WTC11 (cell line): ENCODE measurements around the gene RPL35. TPM values are rescaled to one million over a fixed set of nuclear protein-coding genes. Genes with fewer than 3 reads are reported as not detected.

Source experiments
- ATAC-seq: fragments of 200-7000 bp; cut with Tn5 transposase; 2 replicates; pipeline ENCODE4 v1.10.0; 2021; ENCODE audit warnings: mild to moderate bottlenecking, moderate library complexity
- CTCF ChIA-PET: fragments of 300-600 bp; sonication (Branson Sonifier 250); formaldehyde crosslinking; loops from one replicate; lab custom pipeline; 2021; ENCODE audit warnings: antibody characterized with exemption; lab: Charles Lee
- POLR2A ChIA-PET: fragments of 350-600 bp; sonication (Branson Sonifier 250); formaldehyde crosslinking; loops from one replicate; lab custom pipeline; 2021; ENCODE audit warnings: antibody characterized with exemption; lab: Charles Lee
- DNase-seq: peaks from one replicate; pipeline ENCODE4 v3.0.0; 2021; ENCODE audit warnings: low spot score
- H3K27ac Mint-ChIP-seq: 2 replicates; pipeline ENCODE4 v1.8.0; 2021; ENCODE audit warnings: mixed read lengths
- H3K27me3 Mint-ChIP-seq: 2 replicates; pipeline ENCODE4 v1.8.0; 2021; ENCODE audit warnings: low read depth, mild to moderate bottlenecking, moderate library complexity, mixed read lengths
- H3K36me3 Mint-ChIP-seq: 2 replicates; pipeline ENCODE4 v1.8.0; 2021; ENCODE audit warnings: mixed read lengths
- H3K4me1 Mint-ChIP-seq: 2 replicates; pipeline ENCODE4 v1.8.0; 2022; ENCODE audit warnings: mixed read lengths
- H3K4me3 Mint-ChIP-seq: 2 replicates; pipeline ENCODE4 v1.8.0; 2021; ENCODE audit warnings: mild to moderate bottlenecking, moderate library complexity, mixed read lengths
- H3K9me3 Mint-ChIP-seq: 2 replicates; pipeline ENCODE4 v1.8.0; 2021; ENCODE audit warnings: mixed read lengths
- CBFB ChIP-seq: sonication (generic); formaldehyde crosslinking; IDR thresholded peaks from 2 replicates; pipeline ENCODE4 v1.8.1; 2022; ENCODE audit warnings: mild to moderate bottlenecking, low read depth, missing genetic modification reagents
- FOXJ3 ChIP-seq: sonication (generic); formaldehyde crosslinking; IDR thresholded peaks from 2 replicates; pipeline ENCODE4 v1.9.0; 2021; ENCODE audit warnings: missing genetic modification reagents, mild to moderate bottlenecking, borderline replicate concordance
- FOXK1 ChIP-seq: sonication (generic); formaldehyde crosslinking; IDR thresholded peaks from 2 replicates; pipeline ENCODE4 v1.8.0; 2022; ENCODE audit warnings: mild to moderate bottlenecking, moderate library complexity, missing genetic modification reagents
- FOXP1 ChIP-seq: sonication (generic); formaldehyde crosslinking; IDR thresholded peaks from 2 replicates; pipeline ENCODE4 v1.8.0; 2022; ENCODE audit warnings: missing genetic modification reagents, mild to moderate bottlenecking, moderate library complexity, borderline replicate concordance
- GABPB1 ChIP-seq: sonication (generic); formaldehyde crosslinking; IDR thresholded peaks from 2 replicates; pipeline ENCODE4 v1.8.1; 2023; ENCODE audit warnings: mild to moderate bottlenecking, missing genetic modification reagents
- GTF2I ChIP-seq: fragments of 250-450 bp; sonication (Bioruptor Pico); conservative IDR thresholded peaks from 2 replicates; pipeline ENCODE4 v1.4.0; 2021; ENCODE audit warnings: mild to moderate bottlenecking
- JUN ChIP-seq: sonication (generic); formaldehyde crosslinking; IDR thresholded peaks from 2 replicates; pipeline ENCODE4 v1.8.0; 2023; ENCODE audit warnings: mild to moderate bottlenecking, missing genetic modification reagents
- MYBL2 ChIP-seq: sonication (generic); formaldehyde crosslinking; IDR thresholded peaks from 2 replicates; pipeline ENCODE4 v1.8.1; 2023; ENCODE audit warnings: mild to moderate bottlenecking, moderate library complexity, missing genetic modification reagents
- NFATC4 ChIP-seq: fragments of 250-450 bp; sonication (Bioruptor Pico); IDR thresholded peaks from 2 replicates; pipeline ENCODE4 v1.9.0; 2021; ENCODE audit warnings: mild to moderate bottlenecking
- NR1H2 ChIP-seq: sonication (generic); formaldehyde crosslinking; IDR thresholded peaks from 2 replicates; pipeline ENCODE4 v1.9.0; 2021; ENCODE audit warnings: mild to moderate bottlenecking, moderate library complexity, missing genetic modification reagents
- OVOL2 ChIP-seq: fragments of 250-450 bp; sonication (Bioruptor Pico); IDR thresholded peaks from 2 replicates; pipeline ENCODE4 v1.9.0; 2021; ENCODE audit warnings: mild to moderate bottlenecking, borderline replicate concordance
- RORB ChIP-seq: fragments of 250-450 bp; sonication (Bioruptor Pico); IDR thresholded peaks from 2 replicates; pipeline ENCODE4 v1.9.0; 2021; ENCODE audit warnings: mild to moderate bottlenecking
- SOX15 ChIP-seq: fragments of 250-450 bp; sonication (Bioruptor Pico); IDR thresholded peaks from 2 replicates; pipeline ENCODE4 v1.9.0; 2021; ENCODE audit warnings: mild to moderate bottlenecking
- SP1 ChIP-seq: sonication (generic); formaldehyde crosslinking; conservative IDR thresholded peaks from 2 replicates; pipeline ENCODE4 v1.8.1; 2022; ENCODE audit warnings: missing genetic modification reagents
- TCF7 ChIP-seq: sonication (generic); formaldehyde crosslinking; IDR thresholded peaks from 2 replicates; pipeline ENCODE4 v1.8.0; 2022; ENCODE audit warnings: mild to moderate bottlenecking, low read depth, missing genetic modification reagents, moderate library complexity
- ZNF232 ChIP-seq: sonication (generic); formaldehyde crosslinking; IDR thresholded peaks from 2 replicates; pipeline ENCODE4 v1.8.0; 2022; ENCODE audit warnings: mild to moderate bottlenecking, missing genetic modification reagents
- ZNF317 ChIP-seq: sonication (generic); formaldehyde crosslinking; IDR thresholded peaks from 2 replicates; pipeline ENCODE4 v1.8.1; 2023; ENCODE audit warnings: low read depth, mild to moderate bottlenecking, moderate library complexity, missing genetic modification reagents, borderline replicate concordance
- ZNF396 ChIP-seq: fragments of 250-450 bp; sonication (Bioruptor Pico); IDR thresholded peaks from 2 replicates; pipeline ENCODE4 v1.8.0; 2021; ENCODE audit warnings: mild to moderate bottlenecking, moderate library complexity, borderline replicate concordance
- total RNA-seq: library from RNA; stranded (reverse); gene quantifications from 3 replicates; pipeline ENCODE4 v1.2.3, GENCODE V29; 2021
- TF ChIP-seq, protein P1 (sequence below): sonication (generic); formaldehyde crosslinking; IDR thresholded peaks from 2 replicates; pipeline ENCODE4 v1.8.0; 2022; ENCODE audit warnings: mild to moderate bottlenecking, missing genetic modification reagents
- TF ChIP-seq, protein P2 (sequence below): sonication (generic); formaldehyde crosslinking; IDR thresholded peaks from 2 replicates; pipeline ENCODE4 v1.8.0; 2022; ENCODE audit warnings: mild to moderate bottlenecking, missing genetic modification reagents
- TF ChIP-seq, protein P3 (sequence below): sonication (generic); formaldehyde crosslinking; IDR thresholded peaks from 2 replicates; pipeline ENCODE4 v1.8.1; 2023; ENCODE audit warnings: mild to moderate bottlenecking, missing genetic modification reagents, moderate library complexity
- TF ChIP-seq, protein P4 (sequence below): sonication (generic); formaldehyde crosslinking; IDR thresholded peaks from 2 replicates; pipeline ENCODE4 v1.8.1; 2022; ENCODE audit warnings: low read depth, mild to moderate bottlenecking, moderate library complexity, missing genetic modification reagents, borderline replicate concordance
- TF ChIP-seq, protein P5 (sequence below): sonication (generic); formaldehyde crosslinking; IDR thresholded peaks from 2 replicates; pipeline ENCODE4 v1.8.1; 2022; ENCODE audit warnings: mild to moderate bottlenecking, missing genetic modification reagents, moderate library complexity, borderline replicate concordance
- TF ChIP-seq, protein P6 (sequence below): sonication (generic); formaldehyde crosslinking; IDR thresholded peaks from 2 replicates; pipeline ENCODE4 v1.8.0; 2022; ENCODE audit warnings: missing genetic modification reagents

RPL35 gene
- total RNA-seq, 1 experiment from 2014 or later, result 1,710 TPM

DNA sequence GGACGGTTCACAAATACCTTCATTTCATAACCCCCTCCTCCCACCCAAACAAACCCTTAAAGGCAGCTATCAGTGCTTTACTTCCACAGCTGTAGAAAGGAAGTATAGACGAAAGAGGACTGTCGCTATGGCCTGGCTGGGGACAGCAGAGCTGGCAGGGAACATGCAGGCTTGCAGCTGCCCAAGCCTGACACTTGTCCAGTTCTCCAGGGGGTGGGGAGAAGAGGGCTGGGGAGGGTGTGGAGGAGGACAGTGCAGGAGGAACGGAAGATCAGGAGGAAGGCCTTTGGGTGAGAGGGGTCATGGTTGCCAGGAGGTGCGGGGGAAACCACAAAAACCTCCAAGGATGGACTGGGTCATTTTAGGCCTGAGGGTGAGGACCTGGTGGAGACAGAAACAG is 26.1 kb upstream of the RPL35 start:
- Mint-ChIP-seq H3K4me3 (no peak overlapping the region), H3K27me3 (no peaks in the 10 kb centered on the region), H3K27ac (no peak overlapping the region), H3K9me3 (no peaks in the 10 kb centered on the region), H3K4me1 (peaks cover 6% of the 10 kb centered on the region), H3K36me3 (peaks cover 6% of the 10 kb centered on the region)
- TF ChIP-seq MYBL2 (CRISPR knock-in tag) (no peak), NFATC4 (CRISPR knock-in tag) (no peak), NR1H2 (CRISPR knock-in tag) (no peak), FOXJ3 (CRISPR knock-in tag) (no peak), GTF2I (CRISPR knock-in tag) (no peak), OVOL2 (no peak), SP1 (no peak), ZNF396 (CRISPR knock-in tag) (no peak)
- TF ChIP-seq, protein P1, sequence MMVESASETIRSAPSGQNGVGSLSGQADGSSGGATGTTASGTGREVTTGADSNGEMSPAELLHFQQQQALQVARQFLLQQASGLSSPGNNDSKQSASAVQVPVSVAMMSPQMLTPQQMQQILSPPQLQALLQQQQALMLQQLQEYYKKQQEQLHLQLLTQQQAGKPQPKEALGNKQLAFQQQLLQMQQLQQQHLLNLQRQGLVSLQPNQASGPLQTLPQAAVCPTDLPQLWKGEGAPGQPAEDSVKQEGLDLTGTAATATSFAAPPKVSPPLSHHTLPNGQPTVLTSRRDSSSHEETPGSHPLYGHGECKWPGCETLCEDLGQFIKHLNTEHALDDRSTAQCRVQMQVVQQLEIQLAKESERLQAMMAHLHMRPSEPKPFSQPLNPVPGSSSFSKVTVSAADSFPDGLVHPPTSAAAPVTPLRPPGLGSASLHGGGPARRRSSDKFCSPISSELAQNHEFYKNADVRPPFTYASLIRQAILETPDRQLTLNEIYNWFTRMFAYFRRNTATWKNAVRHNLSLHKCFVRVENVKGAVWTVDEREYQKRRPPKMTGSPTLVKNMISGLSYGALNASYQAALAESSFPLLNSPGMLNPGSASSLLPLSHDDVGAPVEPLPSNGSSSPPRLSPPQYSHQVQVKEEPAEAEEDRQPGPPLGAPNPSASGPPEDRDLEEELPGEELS (CRISPR knock-in tag), result no peak
- TF ChIP-seq, protein P2, sequence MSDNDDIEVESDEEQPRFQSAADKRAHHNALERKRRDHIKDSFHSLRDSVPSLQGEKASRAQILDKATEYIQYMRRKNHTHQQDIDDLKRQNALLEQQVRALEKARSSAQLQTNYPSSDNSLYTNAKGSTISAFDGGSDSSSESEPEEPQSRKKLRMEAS, result no peak
- TF ChIP-seq, protein P3, sequence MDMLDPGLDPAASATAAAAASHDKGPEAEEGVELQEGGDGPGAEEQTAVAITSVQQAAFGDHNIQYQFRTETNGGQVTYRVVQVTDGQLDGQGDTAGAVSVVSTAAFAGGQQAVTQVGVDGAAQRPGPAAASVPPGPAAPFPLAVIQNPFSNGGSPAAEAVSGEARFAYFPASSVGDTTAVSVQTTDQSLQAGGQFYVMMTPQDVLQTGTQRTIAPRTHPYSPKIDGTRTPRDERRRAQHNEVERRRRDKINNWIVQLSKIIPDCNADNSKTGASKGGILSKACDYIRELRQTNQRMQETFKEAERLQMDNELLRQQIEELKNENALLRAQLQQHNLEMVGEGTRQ (CRISPR knock-in tag), result no peak
- TF ChIP-seq, protein P4, sequence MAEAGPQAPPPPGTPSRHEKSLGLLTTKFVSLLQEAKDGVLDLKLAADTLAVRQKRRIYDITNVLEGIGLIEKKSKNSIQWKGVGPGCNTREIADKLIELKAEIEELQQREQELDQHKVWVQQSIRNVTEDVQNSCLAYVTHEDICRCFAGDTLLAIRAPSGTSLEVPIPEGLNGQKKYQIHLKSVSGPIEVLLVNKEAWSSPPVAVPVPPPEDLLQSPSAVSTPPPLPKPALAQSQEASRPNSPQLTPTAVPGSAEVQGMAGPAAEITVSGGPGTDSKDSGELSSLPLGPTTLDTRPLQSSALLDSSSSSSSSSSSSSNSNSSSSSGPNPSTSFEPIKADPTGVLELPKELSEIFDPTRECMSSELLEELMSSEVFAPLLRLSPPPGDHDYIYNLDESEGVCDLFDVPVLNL, result no peak
- CTCF ChIA-PET, result interaction anchor here (0.7 to 2.0 kb wide), 2 partner anchors 35 to 46 kb away, joined by 3 to 7 read pairs; partner anchors contain the start of gene WDR38
- DNase-seq, result no peak
- ATAC-seq, result no peak
- POLR2A ChIA-PET, result no interaction called here

DNA sequence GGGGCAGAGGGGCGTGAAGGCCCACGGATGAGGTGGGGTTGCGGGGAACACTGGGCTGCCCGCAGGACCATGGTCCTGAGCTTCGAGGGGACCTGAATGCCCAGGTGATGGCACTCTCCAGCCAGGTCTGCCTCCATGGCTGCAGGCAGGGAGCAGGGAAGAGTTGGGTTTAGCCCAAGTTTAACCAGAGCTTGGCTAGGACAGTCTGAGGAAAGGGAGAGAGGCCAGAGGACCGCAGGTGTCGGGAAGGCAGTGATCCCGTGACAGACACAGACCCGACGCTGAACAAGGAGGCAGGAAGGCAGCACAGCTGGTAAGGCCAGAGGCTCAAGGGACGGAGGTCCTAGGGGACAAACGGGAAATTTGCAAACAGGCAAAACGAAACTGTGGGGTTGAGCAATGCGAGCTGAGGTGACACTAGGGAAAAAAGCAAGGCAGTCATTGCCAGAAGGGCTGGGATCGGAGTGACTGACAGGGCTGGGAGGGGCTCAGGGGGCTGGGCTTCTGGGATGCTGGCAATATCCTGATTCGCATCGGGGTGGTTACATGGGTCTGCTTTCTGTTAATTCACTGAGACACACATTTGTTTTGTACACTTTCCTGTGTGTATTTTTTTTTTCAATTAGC is 25.2 kb upstream of the RPL35 start:
- H3K27ac Mint-ChIP-seq, result peak overlapping the region; percentile 69
- peaks cover 6% of the 10 kb centered on the region for H3K36me3 Mint-ChIP-seq
- no peaks in the 10 kb centered on the region for H3K27me3 Mint-ChIP-seq
- peaks cover 10% of the 10 kb centered on the region for H3K4me1 Mint-ChIP-seq
- TF ChIP-seq TCF7 (CRISPR knock-in tag) (no peak), SOX15 (no peak), ZNF232 (no peak), FOXP1 (CRISPR knock-in tag) (no peak)
- TF ChIP-seq, protein P5, sequence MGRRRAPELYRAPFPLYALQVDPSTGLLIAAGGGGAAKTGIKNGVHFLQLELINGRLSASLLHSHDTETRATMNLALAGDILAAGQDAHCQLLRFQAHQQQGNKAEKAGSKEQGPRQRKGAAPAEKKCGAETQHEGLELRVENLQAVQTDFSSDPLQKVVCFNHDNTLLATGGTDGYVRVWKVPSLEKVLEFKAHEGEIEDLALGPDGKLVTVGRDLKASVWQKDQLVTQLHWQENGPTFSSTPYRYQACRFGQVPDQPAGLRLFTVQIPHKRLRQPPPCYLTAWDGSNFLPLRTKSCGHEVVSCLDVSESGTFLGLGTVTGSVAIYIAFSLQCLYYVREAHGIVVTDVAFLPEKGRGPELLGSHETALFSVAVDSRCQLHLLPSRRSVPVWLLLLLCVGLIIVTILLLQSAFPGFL, result no peak
- H3K4me3 Mint-ChIP-seq, result no peak overlapping the region
- ChIA-PET POLR2A (interaction anchor here (0.5 to 1.2 kb wide), 3 partner anchors 17 to 300 kb away, joined by 4 to 7 read pairs (median 5); no protein-coding TSS in a partner anchor), CTCF (interaction anchor here (0.7 to 2.0 kb wide), 3 partner anchors 34 to 47 kb away, joined by 3 to 7 read pairs (median 3); partner anchors contain the start of gene WDR38)
- no peaks in the 10 kb centered on the region for H3K9me3 Mint-ChIP-seq
- ATAC-seq (peak; percentile 19; the same call in 1 of the 2 replicates), DNase-seq (no peak)

DNA sequence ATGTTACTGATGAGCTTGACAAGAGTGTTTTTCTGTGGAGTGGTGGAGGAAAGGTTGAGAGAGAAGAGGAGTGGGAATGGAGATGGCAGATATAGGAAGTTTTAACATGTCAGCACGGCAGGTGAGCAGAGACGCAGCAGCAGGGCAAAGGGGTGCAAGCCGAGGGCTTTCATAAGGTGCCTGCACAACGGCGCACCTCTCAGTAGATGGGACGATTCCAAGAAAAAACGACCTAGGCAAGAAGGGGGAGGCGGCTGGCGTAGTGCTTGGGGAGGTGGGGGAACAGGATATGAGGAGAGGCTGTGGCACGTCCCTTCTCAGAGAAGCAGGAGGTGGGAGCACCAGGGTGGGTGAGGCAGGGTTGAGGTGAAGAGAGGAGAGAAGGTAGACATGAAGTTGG is 24.7 kb upstream of the RPL35 start:
- H3K4me3 Mint-ChIP-seq, result no peak overlapping the region
- H3K27me3 Mint-ChIP-seq, result no peaks in the 10 kb centered on the region
- TF ChIP-seq CBFB (CRISPR knock-in tag) (no peak), ZNF317 (CRISPR knock-in tag) (no peak), SOX15 (no peak), GABPB1 (CRISPR knock-in tag) (no peak), FOXJ3 (CRISPR knock-in tag) (no peak), FOXP1 (CRISPR knock-in tag) (no peak), RORB (CRISPR knock-in tag) (no peak), FOXK1 (CRISPR knock-in tag) (no peak), JUN (CRISPR knock-in tag) (no peak)
- TF ChIP-seq, protein P6, sequence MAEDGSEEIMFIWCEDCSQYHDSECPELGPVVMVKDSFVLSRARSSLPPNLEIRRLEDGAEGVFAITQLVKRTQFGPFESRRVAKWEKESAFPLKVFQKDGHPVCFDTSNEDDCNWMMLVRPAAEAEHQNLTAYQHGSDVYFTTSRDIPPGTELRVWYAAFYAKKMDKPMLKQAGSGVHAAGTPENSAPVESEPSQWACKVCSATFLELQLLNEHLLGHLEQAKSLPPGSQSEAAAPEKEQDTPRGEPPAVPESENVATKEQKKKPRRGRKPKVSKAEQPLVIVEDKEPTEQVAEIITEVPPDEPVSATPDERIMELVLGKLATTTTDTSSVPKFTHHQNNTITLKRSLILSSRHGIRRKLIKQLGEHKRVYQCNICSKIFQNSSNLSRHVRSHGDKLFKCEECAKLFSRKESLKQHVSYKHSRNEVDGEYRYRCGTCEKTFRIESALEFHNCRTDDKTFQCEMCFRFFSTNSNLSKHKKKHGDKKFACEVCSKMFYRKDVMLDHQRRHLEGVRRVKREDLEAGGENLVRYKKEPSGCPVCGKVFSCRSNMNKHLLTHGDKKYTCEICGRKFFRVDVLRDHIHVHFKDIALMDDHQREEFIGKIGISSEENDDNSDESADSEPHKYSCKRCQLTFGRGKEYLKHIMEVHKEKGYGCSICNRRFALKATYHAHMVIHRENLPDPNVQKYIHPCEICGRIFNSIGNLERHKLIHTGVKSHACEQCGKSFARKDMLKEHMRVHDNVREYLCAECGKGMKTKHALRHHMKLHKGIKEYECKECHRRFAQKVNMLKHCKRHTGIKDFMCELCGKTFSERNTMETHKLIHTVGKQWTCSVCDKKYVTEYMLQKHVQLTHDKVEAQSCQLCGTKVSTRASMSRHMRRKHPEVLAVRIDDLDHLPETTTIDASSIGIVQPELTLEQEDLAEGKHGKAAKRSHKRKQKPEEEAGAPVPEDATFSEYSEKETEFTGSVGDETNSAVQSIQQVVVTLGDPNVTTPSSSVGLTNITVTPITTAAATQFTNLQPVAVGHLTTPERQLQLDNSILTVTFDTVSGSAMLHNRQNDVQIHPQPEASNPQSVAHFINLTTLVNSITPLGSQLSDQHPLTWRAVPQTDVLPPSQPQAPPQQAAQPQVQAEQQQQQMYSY, result no peak

More for the DNA sequence above, 24.7 kb upstream of the RPL35 start:
- peaks cover 8% of the 10 kb centered on the region for H3K36me3 Mint-ChIP-seq
- ChIA-PET POLR2A (interaction anchor here (0.5 to 1.2 kb wide), 2 partner anchors 17 to 75 kb away, joined by 4 to 5 read pairs; no protein-coding TSS in a partner anchor), CTCF (interaction anchor here (0.9 to 2.0 kb wide), 2 partner anchors 34 to 37 kb away, joined by 3 to 7 read pairs; partner anchors contain the start of gene WDR38)
- peaks cover 16% of the 10 kb centered on the region for H3K4me1 Mint-ChIP-seq
- H3K9me3 Mint-ChIP-seq, result no peaks in the 10 kb centered on the region
- H3K27ac Mint-ChIP-seq, result peak overlapping the region; percentile 20; the same call in 1 of the 2 replicates
- no peak for ATAC-seq
- DNase-seq, result no peak
